ENCODE results near the gene PEX26.

The PEX26 gene

DNA sequence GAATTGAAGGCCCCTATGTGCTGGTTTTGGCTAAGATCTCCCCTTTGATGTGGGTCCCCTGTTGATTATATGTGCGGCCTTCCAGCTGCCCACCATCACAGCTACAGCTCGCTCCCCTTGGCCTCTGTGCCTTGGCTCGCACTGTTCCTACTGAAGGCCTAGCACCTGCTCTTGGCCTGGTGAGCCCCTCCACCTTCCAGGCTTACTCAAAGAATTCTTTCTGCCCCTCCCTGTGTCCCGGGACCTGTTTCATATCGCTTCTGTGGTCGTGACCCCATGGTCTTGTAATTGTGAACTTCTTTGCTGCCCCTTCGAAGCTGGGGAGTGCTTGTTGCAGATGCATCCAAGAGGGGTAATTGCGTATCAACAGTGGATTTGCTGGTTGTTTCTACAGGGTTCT is 12.5 kb downstream of the PEX26 start:
- Histone ChIP-seq H3K27me3 (ENCODE audit: insufficient read depth, low read length, poor library complexity) (no peaks in the 10 kb centered on the region), H3K4me2 (ENCODE audit: insufficient read depth, low read length) (no peak overlapping the region), H3K4me3 (ENCODE audit: low read depth in 1 of 2, low read length in 2 of 2) (no peak overlapping the region), H3K9me3 (ENCODE audit: insufficient read depth, low read length, severe bottlenecking) (no peaks in the 10 kb centered on the region), H3K36me3 (ENCODE audit: insufficient read depth, low read length) (peaks cover 66% of the 10 kb centered on the region), H3K27ac (ENCODE audit: low read length) (no peak overlapping the region), H3K79me2 (ENCODE audit: insufficient read depth, low read length) (0 out of 2 replicates have a peak, but pooled peaks cover 3% of the 10 kb centered on the region), H3K4me1 (ENCODE audit: insufficient read depth, low read length) (no peaks in the 10 kb centered on the region), H4K20me1 (ENCODE audit: insufficient read depth, low read length) (peaks cover 9% of the 10 kb centered on the region; the same call in 1 of the 2 replicates), H3K9ac (ENCODE audit: low read depth, low read length) (no peak overlapping the region), H2AFZ (ENCODE audit: low read depth, low read length) (no peak overlapping the region)
- TF ChIP-seq EZH2 (IDR thresholded peaks at IDR 0.05; ENCODE audit: borderline replicate concordance, low read depth, low read length, severe bottlenecking) = no peak
- no peak for DNase-seq
- ATAC-seq (ENCODE audit: insufficient read depth, low read depth) = no peak

DNA sequence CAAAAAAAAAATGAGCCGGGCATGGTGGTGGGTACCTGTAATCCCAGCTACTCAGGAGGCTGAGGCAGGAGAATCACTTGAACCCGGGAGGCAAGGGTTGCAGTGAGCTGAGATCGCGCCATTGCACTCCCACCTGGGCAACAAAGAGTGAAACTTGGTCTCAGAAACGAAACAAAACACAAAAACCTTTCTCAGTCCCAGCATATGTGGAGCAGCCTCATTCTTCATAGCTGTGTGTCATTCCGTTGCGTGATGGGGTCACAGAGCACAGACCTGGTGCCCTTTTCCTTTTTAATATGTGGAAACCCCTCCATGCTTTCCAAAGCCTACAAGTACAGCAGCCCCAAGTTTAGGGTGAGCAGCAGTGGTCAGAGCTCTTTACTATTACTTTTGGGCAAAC is 13.7 kb downstream of the PEX26 start:
- H3K36me3 ChIP-seq (ENCODE audit: insufficient read depth, low read length) = peaks cover 63% of the 10 kb centered on the region
- TF ChIP-seq, protein P1, sequence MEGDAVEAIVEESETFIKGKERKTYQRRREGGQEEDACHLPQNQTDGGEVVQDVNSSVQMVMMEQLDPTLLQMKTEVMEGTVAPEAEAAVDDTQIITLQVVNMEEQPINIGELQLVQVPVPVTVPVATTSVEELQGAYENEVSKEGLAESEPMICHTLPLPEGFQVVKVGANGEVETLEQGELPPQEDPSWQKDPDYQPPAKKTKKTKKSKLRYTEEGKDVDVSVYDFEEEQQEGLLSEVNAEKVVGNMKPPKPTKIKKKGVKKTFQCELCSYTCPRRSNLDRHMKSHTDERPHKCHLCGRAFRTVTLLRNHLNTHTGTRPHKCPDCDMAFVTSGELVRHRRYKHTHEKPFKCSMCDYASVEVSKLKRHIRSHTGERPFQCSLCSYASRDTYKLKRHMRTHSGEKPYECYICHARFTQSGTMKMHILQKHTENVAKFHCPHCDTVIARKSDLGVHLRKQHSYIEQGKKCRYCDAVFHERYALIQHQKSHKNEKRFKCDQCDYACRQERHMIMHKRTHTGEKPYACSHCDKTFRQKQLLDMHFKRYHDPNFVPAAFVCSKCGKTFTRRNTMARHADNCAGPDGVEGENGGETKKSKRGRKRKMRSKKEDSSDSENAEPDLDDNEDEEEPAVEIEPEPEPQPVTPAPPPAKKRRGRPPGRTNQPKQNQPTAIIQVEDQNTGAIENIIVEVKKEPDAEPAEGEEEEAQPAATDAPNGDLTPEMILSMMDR (IDR thresholded peaks at IDR 0.05; ENCODE audit: borderline replicate concordance, extremely low read depth, low read length, poor library complexity, severe bottlenecking) = no peak
- TF ChIP-seq EZH2 (IDR thresholded peaks at IDR 0.05; ENCODE audit: borderline replicate concordance, low read depth, low read length, severe bottlenecking) = no peak
- ATAC-seq (ENCODE audit: insufficient read depth, low read depth) = no peak
- H3K9ac ChIP-seq (ENCODE audit: low read depth, low read length) = no peak overlapping the region
- no peak overlapping the region for H2AFZ ChIP-seq (ENCODE audit: low read depth, low read length)
- H3K79me2 ChIP-seq (ENCODE audit: insufficient read depth, low read length) = 0 out of 2 replicates have a peak, but pooled peaks cover 3% of the 10 kb centered on the region
- no peaks in the 10 kb centered on the region for H3K4me1 ChIP-seq (ENCODE audit: insufficient read depth, low read length)
- H3K27ac ChIP-seq (ENCODE audit: low read length) = no peak overlapping the region
- no peak overlapping the region for H3K4me3 ChIP-seq (ENCODE audit: low read depth in 1 of 2, low read length in 2 of 2)
- H4K20me1 ChIP-seq (ENCODE audit: insufficient read depth, low read length) = peaks cover 8% of the 10 kb centered on the region; the same call in 1 of the 2 replicates
- no peaks in the 10 kb centered on the region for H3K27me3 ChIP-seq (ENCODE audit: insufficient read depth, low read length, poor library complexity)
- DNase-seq = no peak
- H3K9me3 ChIP-seq (ENCODE audit: insufficient read depth, low read length, severe bottlenecking) = no peaks in the 10 kb centered on the region
- H3K4me2 ChIP-seq (ENCODE audit: insufficient read depth, low read length) = no peak overlapping the region

- Histone ChIP-seq H3K9me3 (ENCODE audit: insufficient read depth, low read length, severe bottlenecking) (no peaks in the 10 kb centered on the region), H3K9ac (ENCODE audit: low read depth, low read length) (no peak overlapping the region), H3K27me3 (ENCODE audit: insufficient read depth, low read length, poor library complexity) (no peaks in the 10 kb centered on the region), H3K79me2 (ENCODE audit: insufficient read depth, low read length) (0 out of 2 replicates have a peak, but pooled peaks cover 3% of the 10 kb centered on the region), H2AFZ (ENCODE audit: low read depth, low read length) (no peak overlapping the region), H3K4me1 (ENCODE audit: insufficient read depth, low read length) (no peaks in the 10 kb centered on the region), H3K36me3 (ENCODE audit: insufficient read depth, low read length) (peaks cover 63% of the 10 kb centered on the region), H3K4me3 (ENCODE audit: low read depth in 1 of 2, low read length in 2 of 2) (no peak overlapping the region), H3K27ac (ENCODE audit: low read length) (no peak overlapping the region), H4K20me1 (ENCODE audit: insufficient read depth, low read length) (peaks cover 8% of the 10 kb centered on the region; the same call in 1 of the 2 replicates), H3K4me2 (ENCODE audit: insufficient read depth, low read length) (no peak overlapping the region)
- TF ChIP-seq, protein P1 (IDR thresholded peaks at IDR 0.05; ENCODE audit: borderline replicate concordance, extremely low read depth, low read length, poor library complexity, severe bottlenecking) = no peak
- no peak for TF ChIP-seq EZH2 (IDR thresholded peaks at IDR 0.05; ENCODE audit: borderline replicate concordance, low read depth, low read length, severe bottlenecking)
- 0 out of 3 replicates have a peak, but pooled peaks have one; percentile 31 for ATAC-seq (ENCODE audit: insufficient read depth, low read depth)
- DNase-seq = no peak
These were observed 14.2 kb downstream of the PEX26 start for GRCh38 chr22:18091916-18092526.

- Histone ChIP-seq H3K27me3 (ENCODE audit: insufficient read depth, low read length, poor library complexity) (no peaks in the 10 kb centered on the region), H3K79me2 (ENCODE audit: insufficient read depth, low read length) (no peaks in the 10 kb centered on the region), H3K4me2 (ENCODE audit: insufficient read depth, low read length) (no peak overlapping the region), H3K4me1 (ENCODE audit: insufficient read depth, low read length) (no peaks in the 10 kb centered on the region), H3K27ac (ENCODE audit: low read length) (no peak overlapping the region), H3K36me3 (ENCODE audit: insufficient read depth, low read length) (peaks cover 47% of the 10 kb centered on the region), H3K9me3 (ENCODE audit: insufficient read depth, low read length, severe bottlenecking) (no peaks in the 10 kb centered on the region), H4K20me1 (ENCODE audit: insufficient read depth, low read length) (peaks cover 2% of the 10 kb centered on the region; the same call in 1 of the 2 replicates), H2AFZ (ENCODE audit: low read depth, low read length) (no peak overlapping the region), H3K4me3 (ENCODE audit: low read depth in 1 of 2, low read length in 2 of 2) (no peak overlapping the region), H3K9ac (ENCODE audit: low read depth, low read length) (no peak overlapping the region)
- TF ChIP-seq, protein P1 (IDR thresholded peaks at IDR 0.05; ENCODE audit: borderline replicate concordance, extremely low read depth, low read length, poor library complexity, severe bottlenecking) = no peak
- TF ChIP-seq EZH2 (IDR thresholded peaks at IDR 0.05; ENCODE audit: borderline replicate concordance, low read depth, low read length, severe bottlenecking) = no peak
- ATAC-seq (ENCODE audit: insufficient read depth, low read depth) = no peak
- DNase-seq = no peak
These were observed 15.9 kb downstream of the PEX26 start for GRCh38 chr22:18093661-18094060.

All from DND-41 (cell line).